GM12873 (cell line): Measurements from ENCODE around the gene KCNQ5.

Experiments
- TF ChIP-seq, protein P1 (sequence below): IDR thresholded peaks from 2 replicates; pipeline ENCODE4 v1.5.1; 2012; ENCODE audit warnings: low read depth, mild to moderate bottlenecking, moderate library complexity, low read length, control low read depth; ENCODE audit not compliant: insufficient read depth; ENCODE audit errors: missing control alignments

Gene KCNQ5

GRCh38 chr6:73144516-73144915, 522.7 kb downstream of the KCNQ5 start:
- TF ChIP-seq, protein P1, sequence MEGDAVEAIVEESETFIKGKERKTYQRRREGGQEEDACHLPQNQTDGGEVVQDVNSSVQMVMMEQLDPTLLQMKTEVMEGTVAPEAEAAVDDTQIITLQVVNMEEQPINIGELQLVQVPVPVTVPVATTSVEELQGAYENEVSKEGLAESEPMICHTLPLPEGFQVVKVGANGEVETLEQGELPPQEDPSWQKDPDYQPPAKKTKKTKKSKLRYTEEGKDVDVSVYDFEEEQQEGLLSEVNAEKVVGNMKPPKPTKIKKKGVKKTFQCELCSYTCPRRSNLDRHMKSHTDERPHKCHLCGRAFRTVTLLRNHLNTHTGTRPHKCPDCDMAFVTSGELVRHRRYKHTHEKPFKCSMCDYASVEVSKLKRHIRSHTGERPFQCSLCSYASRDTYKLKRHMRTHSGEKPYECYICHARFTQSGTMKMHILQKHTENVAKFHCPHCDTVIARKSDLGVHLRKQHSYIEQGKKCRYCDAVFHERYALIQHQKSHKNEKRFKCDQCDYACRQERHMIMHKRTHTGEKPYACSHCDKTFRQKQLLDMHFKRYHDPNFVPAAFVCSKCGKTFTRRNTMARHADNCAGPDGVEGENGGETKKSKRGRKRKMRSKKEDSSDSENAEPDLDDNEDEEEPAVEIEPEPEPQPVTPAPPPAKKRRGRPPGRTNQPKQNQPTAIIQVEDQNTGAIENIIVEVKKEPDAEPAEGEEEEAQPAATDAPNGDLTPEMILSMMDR = no peak

DNA sequence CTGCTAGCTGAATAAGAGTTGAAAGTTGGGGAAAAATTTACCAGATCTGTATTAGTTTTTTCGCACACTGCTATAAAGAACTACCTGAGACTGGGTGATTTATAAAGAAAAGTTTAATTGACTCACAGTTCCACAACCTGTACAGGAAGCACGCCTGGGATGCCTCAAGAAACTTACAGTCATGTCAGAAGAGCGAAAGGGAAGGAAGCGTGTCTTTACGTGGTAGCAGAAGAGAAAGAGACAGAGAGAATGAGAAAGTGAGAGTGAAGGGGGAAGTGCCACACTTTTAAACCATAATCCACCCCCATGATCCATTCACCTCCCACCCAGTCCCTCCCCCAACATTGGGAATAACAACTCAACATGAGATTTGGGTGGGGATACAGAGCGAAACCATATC, 523.8 kb downstream of the KCNQ5 start:
- TF ChIP-seq, protein P1 = no peak

DNA sequence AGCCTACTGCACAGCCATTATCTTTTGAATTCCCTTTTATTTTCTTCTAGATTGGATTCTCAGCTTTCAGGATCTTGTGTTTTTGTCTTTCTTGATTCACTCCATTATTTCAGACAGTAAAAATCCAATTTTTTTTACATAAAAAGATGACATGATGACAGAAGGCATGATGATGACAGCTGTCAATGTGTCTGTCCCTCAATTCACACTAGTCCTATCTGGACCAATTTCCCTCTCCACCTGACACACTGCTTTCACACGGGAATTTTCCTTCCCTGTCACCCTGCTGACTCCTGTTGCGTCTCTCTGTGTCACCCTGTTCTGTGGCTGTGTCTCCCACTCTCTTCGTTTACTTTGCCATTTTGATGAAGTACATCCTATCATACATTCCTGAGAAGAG, 529.9 kb downstream of the KCNQ5 start:
- TF ChIP-seq, protein P1 = no peak

- TF ChIP-seq, protein P1 = no peak
These were observed 530.7 kb downstream of the KCNQ5 start for GRCh38 chr6:73152556-73152955.

GRCh38 chr6:73152966-73153757, 531.3 kb downstream of the KCNQ5 start:
- TF ChIP-seq, protein P1 = no peak

DNA sequence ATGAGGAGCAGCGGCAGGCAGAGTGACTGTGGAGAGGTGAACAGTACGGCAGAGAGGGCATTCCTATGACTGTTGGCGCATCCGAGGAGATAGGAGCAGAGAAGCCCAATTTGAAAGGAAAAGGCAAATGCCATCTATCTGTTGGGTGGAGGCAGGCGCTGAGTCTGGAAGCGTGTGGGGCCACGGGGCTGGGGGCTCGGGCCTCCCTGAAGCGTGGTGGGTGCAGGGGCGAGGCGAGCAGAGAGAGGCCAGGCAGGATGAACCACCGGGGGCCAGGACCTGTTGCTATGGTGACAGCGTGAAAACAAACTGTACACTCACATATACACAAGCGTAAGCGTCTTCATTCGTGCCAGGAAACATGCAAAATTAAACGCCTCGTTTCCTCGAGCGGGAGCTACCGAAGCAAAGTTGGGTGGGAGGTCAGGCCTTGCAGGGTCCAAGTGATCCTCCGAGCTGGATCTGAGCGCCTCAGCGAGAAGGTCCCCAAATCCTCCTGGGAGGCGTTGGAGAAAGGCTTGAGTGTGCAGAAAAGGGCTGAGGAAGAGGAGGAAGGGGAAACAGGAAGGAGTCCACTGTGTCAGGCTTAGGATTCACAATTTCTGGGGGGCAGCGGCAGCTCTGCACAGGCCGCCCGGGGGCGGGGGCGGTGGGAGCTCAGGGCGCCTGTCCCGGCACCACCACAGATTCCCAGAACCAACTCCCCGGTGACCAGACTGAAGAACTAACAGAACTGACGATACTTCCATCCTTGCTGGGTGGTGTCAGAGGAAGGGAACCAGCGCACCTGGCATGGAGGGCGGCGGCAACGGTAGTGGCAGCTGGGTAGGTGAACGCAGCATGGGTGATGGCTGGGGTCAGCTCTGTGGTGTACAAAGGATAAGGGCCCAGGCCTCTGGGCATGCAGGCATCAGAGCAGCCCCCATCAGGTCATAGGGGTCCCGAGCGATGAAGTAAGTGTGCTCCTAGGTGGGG, 535.2 kb downstream of the KCNQ5 start:
- TF ChIP-seq, protein P1 = no peak

- TF ChIP-seq, protein P1 = no peak
These were observed 536.0 kb downstream of the KCNQ5 start for GRCh38 chr6:73157870-73158269.
